ENCODE results near the gene NUDC.

Gene NUDC

GRCh38 chr1:26991310-26992116 is 70.0 kb downstream of the NUDC start:
- no peak for DNase-seq

- peak in 1 of 2 experiments; percentile 45 for DNase-seq
Measured at GRCh38 chr1:26993237-26994019, 71.9 kb downstream of the NUDC start, which contains the start of gene TRNP1. TSS of gene TRNP1 (plus strand) at chr1:26993692. CDS start at chr1:26993787, 95 bp downstream.

- DNase-seq, result no peak
Measured at GRCh38 chr1:26994020-26994786, 72.7 kb downstream of the NUDC start.

GRCh38 chr1:26994787-26995517 is 73.4 kb downstream of the NUDC start:
- DNase-seq, result no peak

GRCh38 chr1:26996024-26996423 is 74.5 kb downstream of the NUDC start:
- no peak for DNase-seq

Data from SW 1271 (cell line).